ENCODE data around the gene ANKRD33.

- TF ChIP-seq NPAS2 (CRISPR knock-in tag; IDR thresholded peaks at IDR 0.05; ENCODE audit: borderline replicate concordance) (no peak), BHLHE40 (IDR thresholded peaks at IDR 0.05; ENCODE audit: low read length) (no peak)
These were observed 40.1 kb upstream of the ANKRD33 start for GRCh38 chr12:51847643-51848325.
